ENCODE results near the gene PLEKHG3. TPM values are rescaled to one million over a fixed set of nuclear protein-coding genes. Genes with fewer than 3 reads are reported as not detected.

Gene PLEKHG3
- total and polyA plus RNA-seq, 10 of the 15 experiments (the other 5 are each of a cell fraction or from before 2014, with no cell fraction given): 0.03 to 0.73 (median 0.07) TPM; not detected in 5

DNA sequence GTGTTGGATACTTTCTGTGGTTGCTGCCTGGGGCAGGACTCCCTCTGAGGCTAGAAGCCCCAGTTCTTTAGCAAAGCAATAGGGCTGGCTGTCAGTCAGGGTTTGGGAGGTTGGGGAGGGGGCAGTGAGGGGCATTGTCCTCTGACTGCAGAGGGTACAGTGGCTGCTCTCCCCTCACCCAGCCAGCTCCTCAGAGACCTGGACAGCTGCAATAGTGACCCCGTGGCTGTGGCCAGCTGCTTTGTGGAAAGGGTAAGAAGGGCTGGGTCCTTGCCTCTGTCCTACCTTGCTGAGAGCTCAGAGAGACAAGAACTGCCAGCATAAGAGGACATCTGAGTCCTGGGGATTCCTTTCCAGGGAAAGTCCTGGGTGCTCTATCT is 25.8 kb downstream of the PLEKHG3 start:
- Histone ChIP-seq H2AFZ (ENCODE audit: control insufficient read depth, low read depth, low read length) (no peak overlapping the region), H3K79me2 (ENCODE audit: control insufficient read depth, insufficient read depth, low read length) (no peaks in the 10 kb centered on the region), H4K20me1 (ENCODE audit: control insufficient read depth, insufficient read depth) (no peaks in the 10 kb centered on the region), H3K4me2 (ENCODE audit: control insufficient read depth, insufficient read depth) (no peak overlapping the region), H3K4me3 (no peak overlapping the region), H3K9ac (ENCODE audit: control insufficient read depth, insufficient read depth, low read length) (no peak overlapping the region), H3K27ac (ENCODE audit: control insufficient read depth, insufficient read depth) (no peak overlapping the region), H3K27me3 (replicated peaks in 1 of 2; ENCODE audit: control insufficient read depth in 2 of 2, insufficient read depth in 2 of 2, low read length in 1 of 2) (no peaks in the 10 kb centered on the region; a peak in 3 of 4 replicates), H3K9me3 (replicated peaks; ENCODE audit: control insufficient read depth, insufficient read depth, low read length) (no peaks in the 10 kb centered on the region), H3K36me3 (ENCODE audit: control insufficient read depth in 2 of 2, insufficient read depth in 2 of 2, low read length in 1 of 2) (no peaks in the 10 kb centered on the region), H3K4me1 (ENCODE audit: control insufficient read depth, insufficient read depth, low read length) (no peaks in the 10 kb centered on the region)
- ChIA-PET RAD21 (ENCODE audit: unreplicated experiment) (no interaction called here), CTCF (no interaction called here), POLR2A (no interaction called here), SMC1A (ENCODE audit: uncharacterized antibody, unreplicated experiment) (no interaction called here)
- FAIRE-seq: no peak
- no peak for ATAC-seq
- TF ChIP-seq POLR2A (IDR thresholded peaks at IDR 0.05; ENCODE audit: low read depth, low read length) (no peak), ZZZ3 (IDR thresholded peaks at IDR 0.05; ENCODE audit: control insufficient read depth, insufficient read length, low read depth) (no peak), HCFC1 (IDR thresholded peaks at IDR 0.05; ENCODE audit: low read length) (no peak), ZBED1 (IDR thresholded peaks at IDR 0.05; ENCODE audit: borderline replicate concordance) (no peak), JUNB (IDR thresholded peaks at IDR 0.05) (no peak), BRCA1 (IDR thresholded peaks at IDR 0.05; ENCODE audit: low read depth, low read length) (no peak), WRNIP1 (IDR thresholded peaks at IDR 0.05; ENCODE audit: borderline replicate concordance, low read depth, low read length) (no peak), POLR2AphosphoS2 (IDR thresholded peaks at IDR 0.05; ENCODE audit: low read depth, low read length) (no peak), RB1 (IDR thresholded peaks at IDR 0.05; ENCODE audit: borderline replicate concordance) (no peak), JUND (IDR thresholded peaks at IDR 0.05; ENCODE audit: low read depth, low read length) (no peak), NFYA (IDR thresholded peaks at IDR 0.05; ENCODE audit: borderline replicate concordance, low read depth, low read length) (no peak), RUNX3 (IDR thresholded peaks at IDR 0.05; ENCODE audit: low read length) (no peak), ZNF217 (IDR thresholded peaks at IDR 0.05) (no peak), ASH2L (IDR thresholded peaks at IDR 0.05; ENCODE audit: borderline replicate concordance, low read depth) (no peak), HDGF (IDR thresholded peaks at IDR 0.05) (no peak), PAX5 (IDR thresholded peaks at IDR 0.05; ENCODE audit: borderline replicate concordance, low read depth, low read length) (no peak)
- TF ChIP-seq, protein P1, sequence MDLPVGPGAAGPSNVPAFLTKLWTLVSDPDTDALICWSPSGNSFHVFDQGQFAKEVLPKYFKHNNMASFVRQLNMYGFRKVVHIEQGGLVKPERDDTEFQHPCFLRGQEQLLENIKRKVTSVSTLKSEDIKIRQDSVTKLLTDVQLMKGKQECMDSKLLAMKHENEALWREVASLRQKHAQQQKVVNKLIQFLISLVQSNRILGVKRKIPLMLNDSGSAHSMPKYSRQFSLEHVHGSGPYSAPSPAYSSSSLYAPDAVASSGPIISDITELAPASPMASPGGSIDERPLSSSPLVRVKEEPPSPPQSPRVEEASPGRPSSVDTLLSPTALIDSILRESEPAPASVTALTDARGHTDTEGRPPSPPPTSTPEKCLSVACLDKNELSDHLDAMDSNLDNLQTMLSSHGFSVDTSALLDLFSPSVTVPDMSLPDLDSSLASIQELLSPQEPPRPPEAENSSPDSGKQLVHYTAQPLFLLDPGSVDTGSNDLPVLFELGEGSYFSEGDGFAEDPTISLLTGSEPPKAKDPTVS (IDR thresholded peaks at IDR 0.05; ENCODE audit: low read depth, low read length): no peak
- TF ChIP-seq, protein P2, sequence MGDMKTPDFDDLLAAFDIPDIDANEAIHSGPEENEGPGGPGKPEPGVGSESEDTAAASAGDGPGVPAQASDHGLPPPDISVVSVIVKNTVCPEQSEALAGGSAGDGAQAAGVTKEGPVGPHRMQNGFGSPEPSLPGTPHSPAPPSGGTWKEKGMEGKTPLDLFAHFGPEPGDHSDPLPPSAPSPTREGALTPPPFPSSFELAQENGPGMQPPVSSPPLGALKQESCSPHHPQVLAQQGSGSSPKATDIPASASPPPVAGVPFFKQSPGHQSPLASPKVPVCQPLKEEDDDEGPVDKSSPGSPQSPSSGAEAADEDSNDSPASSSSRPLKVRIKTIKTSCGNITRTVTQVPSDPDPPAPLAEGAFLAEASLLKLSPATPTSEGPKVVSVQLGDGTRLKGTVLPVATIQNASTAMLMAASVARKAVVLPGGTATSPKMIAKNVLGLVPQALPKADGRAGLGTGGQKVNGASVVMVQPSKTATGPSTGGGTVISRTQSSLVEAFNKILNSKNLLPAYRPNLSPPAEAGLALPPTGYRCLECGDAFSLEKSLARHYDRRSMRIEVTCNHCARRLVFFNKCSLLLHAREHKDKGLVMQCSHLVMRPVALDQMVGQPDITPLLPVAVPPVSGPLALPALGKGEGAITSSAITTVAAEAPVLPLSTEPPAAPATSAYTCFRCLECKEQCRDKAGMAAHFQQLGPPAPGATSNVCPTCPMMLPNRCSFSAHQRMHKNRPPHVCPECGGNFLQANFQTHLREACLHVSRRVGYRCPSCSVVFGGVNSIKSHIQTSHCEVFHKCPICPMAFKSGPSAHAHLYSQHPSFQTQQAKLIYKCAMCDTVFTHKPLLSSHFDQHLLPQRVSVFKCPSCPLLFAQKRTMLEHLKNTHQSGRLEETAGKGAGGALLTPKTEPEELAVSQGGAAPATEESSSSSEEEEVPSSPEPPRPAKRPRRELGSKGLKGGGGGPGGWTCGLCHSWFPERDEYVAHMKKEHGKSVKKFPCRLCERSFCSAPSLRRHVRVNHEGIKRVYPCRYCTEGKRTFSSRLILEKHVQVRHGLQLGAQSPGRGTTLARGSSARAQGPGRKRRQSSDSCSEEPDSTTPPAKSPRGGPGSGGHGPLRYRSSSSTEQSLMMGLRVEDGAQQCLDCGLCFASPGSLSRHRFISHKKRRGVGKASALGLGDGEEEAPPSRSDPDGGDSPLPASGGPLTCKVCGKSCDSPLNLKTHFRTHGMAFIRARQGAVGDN (IDR thresholded peaks at IDR 0.05): no peak
- TF ChIP-seq, protein P3, sequence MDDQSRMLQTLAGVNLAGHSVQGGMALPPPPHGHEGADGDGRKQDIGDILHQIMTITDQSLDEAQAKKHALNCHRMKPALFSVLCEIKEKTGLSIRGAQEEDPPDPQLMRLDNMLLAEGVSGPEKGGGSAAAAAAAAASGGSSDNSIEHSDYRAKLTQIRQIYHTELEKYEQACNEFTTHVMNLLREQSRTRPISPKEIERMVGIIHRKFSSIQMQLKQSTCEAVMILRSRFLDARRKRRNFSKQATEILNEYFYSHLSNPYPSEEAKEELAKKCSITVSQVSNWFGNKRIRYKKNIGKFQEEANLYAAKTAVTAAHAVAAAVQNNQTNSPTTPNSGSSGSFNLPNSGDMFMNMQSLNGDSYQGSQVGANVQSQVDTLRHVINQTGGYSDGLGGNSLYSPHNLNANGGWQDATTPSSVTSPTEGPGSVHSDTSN (IDR thresholded peaks at IDR 0.05; ENCODE audit: insufficient replicate concordance, low read depth, low read length): no peak
- no peak for DNase-seq (ENCODE audit: low read depth, low spot score)
- BruUV-seq (replicated peaks): no TSS peak
- 0% methylated on average over 1 of the region's 1 CpG for WGBS (ENCODE audit: insufficient coverage, insufficient replicate concordance, low lambda C conversion rate, missing lambda C conversion rate)
- in situ Hi-C loops (cut with MboI): no loop called here
- intact Hi-C loops (cut with micrococcal nuclease; ENCODE audit: unreplicated experiment): no loop called here
